Frontal cortex (tissue), 4 donors: ENCODE results near the gene FILIP1. TPM values are rescaled to one million over a fixed set of nuclear protein-coding genes. Genes with fewer than 3 reads are reported as not detected.

Source experiments
- DNase-seq, 2 donors: peaks; one replicate each; pipeline ENCODE4 v3.0.0; 2012; ENCODE audit warnings: low spot score in 2 of 2
- FAIRE-seq: peaks from 2 replicates; lab custom pipeline; 2012; peaks lifted over from hg19 to GRCh38; lab: Jason Lieb, UNC
- small RNA-seq: library from RNA; depleted of rRNA; stranded (forward); fragments of <200 nt; gene quantifications from one replicate; pipeline ENCODE3, GENCODE V24; 2014
- total RNA-seq: library from RNA; depleted of rRNA; stranded (reverse); fragments of >200 nt; gene quantifications from one replicate; pipeline ENCODE4 v1.2.3, GENCODE V29; 2014
- donor health status: control.
- donor health status: control.
- donor health status: control.

Gene FILIP1
- total RNA-seq, 1 donor from 2014 or later: 2.9 TPM

DNA sequence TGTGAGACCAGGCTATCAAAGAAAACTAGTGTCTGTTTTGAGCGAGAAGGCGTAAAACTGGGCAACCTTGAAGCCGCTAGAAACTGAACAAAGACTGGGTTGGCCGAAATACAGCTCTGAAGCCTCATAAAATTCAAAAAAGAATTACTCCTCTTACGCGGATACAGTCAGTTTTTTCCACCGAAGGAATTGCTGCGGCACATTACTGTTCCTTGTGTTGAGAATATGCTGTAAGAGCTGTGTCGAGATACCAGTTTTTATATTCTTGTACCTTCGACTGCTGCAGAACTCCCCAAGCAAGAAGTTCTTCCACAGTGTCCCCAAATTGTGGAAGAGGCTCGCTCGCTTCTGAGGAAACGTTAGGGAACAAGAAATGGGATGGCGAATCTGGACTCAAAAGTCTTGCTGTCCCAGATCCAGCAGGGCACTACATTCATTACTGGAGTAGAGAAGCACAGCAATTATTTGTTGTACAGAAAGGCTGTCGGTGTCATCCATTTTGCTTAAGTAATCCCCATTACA lies 249.5 kb downstream of the FILIP1 start:
- DNase-seq (no peak), FAIRE-seq (no peak)

DNA sequence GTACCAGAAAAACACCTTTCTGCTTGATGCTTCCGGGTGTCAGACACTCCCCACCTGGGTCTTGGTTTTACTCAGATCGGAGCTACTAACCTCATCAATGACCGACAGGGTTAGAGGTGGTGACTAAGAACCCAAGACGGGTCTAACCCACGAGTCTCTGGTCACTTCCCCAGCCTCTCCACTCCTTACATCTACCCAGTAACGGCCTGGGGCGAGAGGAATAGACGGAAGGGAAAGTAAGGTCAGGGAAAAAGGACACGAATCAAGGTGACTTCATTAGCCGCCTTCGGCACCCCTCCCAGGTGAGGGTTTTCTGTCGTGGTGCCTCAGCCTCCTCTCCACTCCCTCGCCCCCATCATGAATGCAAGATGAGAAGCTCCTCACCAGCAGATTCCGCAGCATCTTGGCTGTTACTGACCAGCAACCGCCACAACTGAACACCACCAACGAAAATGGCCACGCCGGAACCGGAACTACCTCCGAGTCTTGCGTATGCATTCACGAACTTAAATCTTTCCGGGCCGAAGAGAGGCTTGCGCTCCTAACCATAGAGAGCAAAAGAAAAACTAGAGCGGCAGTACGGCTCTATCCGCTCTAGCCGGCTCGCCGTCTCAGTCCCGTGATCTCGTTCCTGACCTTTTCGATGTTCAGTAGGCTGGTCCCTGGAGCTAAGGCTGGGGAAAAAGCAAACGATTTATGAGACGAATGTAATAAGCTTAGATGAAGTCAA lies 250.1 kb downstream of the FILIP1 start, which contains the start of gene COX7A2:
TSS of gene COX7A2 (minus strand) at position 469 of the 730 bp plus-strand sequence. CDS start at position 402, 67 bp downstream.
- peak; percentile 42 for FAIRE-seq
- DNase-seq: peak; percentile 49 to 72

Small RNA genes lying within 50 kb of the gene (small RNA-seq; reads per million reads assigned to genes)
- gene MIR4463: not detected
- gene RF00012: not detected
- gene RNU1-34P: not detected

Other genes with a start within 250 kb of the FILIP1 start
- 247 TPM for gene COX7A2, start 250.0 kb downstream of the FILIP1 start, total RNA-seq
- 167 TPM for gene TMEM30A, start 209.0 kb downstream of the FILIP1 start, total RNA-seq
- gene SENP6, start 108.1 kb upstream of the FILIP1 start, total RNA-seq: 307 TPM